ENCODE measurements around the gene DCTPP1. TPM values are rescaled to one million over a fixed set of nuclear protein-coding genes. Genes with fewer than 3 reads are reported as not detected.

DCTPP1 gene
- total and polyA plus RNA-seq, 2 of the 13 experiments (the other 11 are each of a cell fraction or from before 2014, with no cell fraction given) = 54.8 to 74.4 TPM

- TF ChIP-seq CREB3 (CRISPR knock-in tag; IDR thresholded peaks at IDR 0.05) (no peak), RNF219 (CRISPR knock-in tag; IDR thresholded peaks at IDR 0.05) (no peak), MYNN (CRISPR knock-in tag; IDR thresholded peaks at IDR 0.05; ENCODE audit: low read depth) (no peak), ZHX2 (IDR thresholded peaks at IDR 0.05; ENCODE audit: low read depth) (0 out of 2 replicates have a peak, but pooled peaks have one; percentile 9), ZHX2 (CRISPR knock-in tag; IDR thresholded peaks at IDR 0.05; ENCODE audit: borderline replicate concordance) (no peak), ZFP36L2 (CRISPR knock-in tag; IDR thresholded peaks at IDR 0.05) (0 out of 2 replicates have a peak, but pooled peaks have one; percentile 67), ZNF503 (CRISPR knock-in tag; IDR thresholded peaks at IDR 0.05) (peak; percentile 86), STAT6 (CRISPR knock-in tag; IDR thresholded peaks at IDR 0.05; ENCODE audit: borderline replicate concordance) (0 out of 2 replicates have a peak, but pooled peaks have one; percentile 55), ZNF788 (CRISPR knock-in tag; IDR thresholded peaks at IDR 0.05; ENCODE audit: borderline replicate concordance) (peak; percentile 58; the same call in 1 of the 2 replicates), NAIF1 (CRISPR knock-in tag; IDR thresholded peaks at IDR 0.05; ENCODE audit: borderline replicate concordance) (peak; percentile 53; the same call in 1 of the 2 replicates), ATRX (CRISPR knock-in tag; IDR thresholded peaks at IDR 0.05; ENCODE audit: borderline replicate concordance) (no peak)
Measured at GRCh38 chr16:30447512-30448226, 17.8 kb upstream of the DCTPP1 start (continued).

Measured in HepG2 (cell line).